Measurements from ENCODE around the gene HMX3. TPM values are rescaled to one million over a fixed set of nuclear protein-coding genes. Genes with fewer than 3 reads are reported as not detected.

Gene HMX3
- total and polyA plus RNA-seq, 2 experiments from 2014 or later, result 0.35 TPM; not detected in 1

GRCh38 chr10:123087348-123087747 lies 48.4 kb upstream of the HMX3 start (continued):
- TF ChIP-seq ZNF462 (CRISPR knock-in tag; IDR thresholded peaks at IDR 0.05) (no peak), EZH2 (IDR thresholded peaks at IDR 0.05; ENCODE audit: low read depth, unreplicated experiment) (no peak), JUNB (IDR thresholded peaks at IDR 0.05; ENCODE audit: unreplicated experiment) (no peak), CREB1 (CRISPR knock-in tag; IDR thresholded peaks at IDR 0.05; ENCODE audit: low read depth) (no peak)

GRCh38 chr10:123087786-123088185 lies 48.0 kb upstream of the HMX3 start:
- H2AFZ ChIP-seq, result no peak overlapping the region
- Mint-ChIP-seq H3K4me3 (no peak overlapping the region), H3K27me3 (ENCODE audit: insufficient read depth, low read depth, poor library complexity) (peaks cover 8% of the 10 kb centered on the region), H3K4me1 (peaks cover 6% of the 10 kb centered on the region), H3K27ac (no peak overlapping the region), H3K36me3 (ENCODE audit: low read depth) (no peaks in the 10 kb centered on the region; the same call in 2 of the 3 replicates), H3K9me3 (no peaks in the 10 kb centered on the region; the same call in 1 of the 3 replicates)
- no peak for TF ChIP-seq CTCF (conservative IDR thresholded peaks at IDR 0.05; ENCODE audit: low read depth in 2 of 2)
- TF ChIP-seq STAT1 (IDR thresholded peaks at IDR 0.05; ENCODE audit: unreplicated experiment), result no peak
- no peak for TF ChIP-seq EZH2 (IDR thresholded peaks at IDR 0.05; ENCODE audit: low read depth, unreplicated experiment)
- no peak for TF ChIP-seq ZNF331 (CRISPR knock-in tag; IDR thresholded peaks at IDR 0.05; ENCODE audit: low read depth)
- H3K36me3 ChIP-seq (ENCODE audit: insufficient read depth), result no peaks in the 10 kb centered on the region
- H3K79me2 ChIP-seq (replicated peaks; ENCODE audit: insufficient read depth), result no peaks in the 10 kb centered on the region
- DNase-seq (ENCODE audit: low spot score) (no peak), ATAC-seq (no peak)
- peaks cover 12% of the 10 kb centered on the region; the same call in 1 of the 2 replicates for H3K9me2 ChIP-seq (ENCODE audit: insufficient read depth)
- H3F3A ChIP-seq (replicated peaks; ENCODE audit: low read depth), result no peaks in the 10 kb centered on the region
- H3K27ac ChIP-seq (ENCODE audit: low read depth), result no peak overlapping the region
- H4K20me1 ChIP-seq (replicated peaks; ENCODE audit: insufficient read depth), result no peaks in the 10 kb centered on the region
- no peak overlapping the region for H3K4me3 ChIP-seq
- no peaks in the 10 kb centered on the region for H3K4me1 ChIP-seq (ENCODE audit: insufficient read depth)
- no peaks in the 10 kb centered on the region for H3K27me3 ChIP-seq (ENCODE audit: insufficient read depth)
- no peak overlapping the region for H3K4me2 ChIP-seq

Measured in GM23338 (cell line).